Endothelial cell (in vitro differentiated cells): ENCODE measurements around the gene UBL4A. TPM values are rescaled to one million over a fixed set of nuclear protein-coding genes. Genes with fewer than 3 reads are reported as not detected.
A peak's percentile ranks its signal among the peaks of the same experiment; 100 is the strongest.

Experiments
- DNase-seq: peaks from one replicate; pipeline ENCODE4 v3.0.0; 2021; ENCODE audit warnings: low spot score
- H3K27ac Mint-ChIP-seq: one replicate; pipeline ENCODE4 v1.8.0; 2021; ENCODE audit warnings: mixed read lengths, inconsistent platforms; ENCODE audit not compliant: unreplicated experiment
- H3K27me3 Mint-ChIP-seq: one replicate; pipeline ENCODE4 v1.8.0; 2021; ENCODE audit warnings: mild to moderate bottlenecking, moderate library complexity, mixed read lengths, inconsistent platforms; ENCODE audit not compliant: unreplicated experiment
- H3K36me3 Mint-ChIP-seq: one replicate; pipeline ENCODE4 v1.8.0; 2021; ENCODE audit warnings: mild to moderate bottlenecking, low read depth, mixed read lengths, inconsistent platforms; ENCODE audit not compliant: unreplicated experiment
- H3K4me1 Mint-ChIP-seq: one replicate; pipeline ENCODE4 v1.8.0; 2021; ENCODE audit warnings: mild to moderate bottlenecking, mixed read lengths, inconsistent platforms; ENCODE audit not compliant: unreplicated experiment
- H3K4me3 Mint-ChIP-seq: one replicate; pipeline ENCODE4 v1.8.0; 2021; ENCODE audit warnings: mild to moderate bottlenecking, mixed read lengths, inconsistent platforms; ENCODE audit not compliant: unreplicated experiment
- H3K9me3 Mint-ChIP-seq: one replicate; pipeline ENCODE4 v1.8.0; 2021; ENCODE audit warnings: mixed read lengths, inconsistent platforms; ENCODE audit not compliant: unreplicated experiment
- total RNA-seq: library from RNA; stranded (reverse); fragmentation: NEBNext Ultra II Directional; extraction: Animal tissue kit (Norgen Biotek cat#: 25700); gene quantifications from one replicate; pipeline ENCODE4 v1.2.1, GENCODE V29; 2021; ENCODE audit not compliant: unreplicated experiment
- TF ChIP-seq, protein P1 (sequence below): fragments of 200-600 bp; sonication (generic); IDR thresholded peaks from one replicate; pipeline ENCODE4 v1.5.0; 2021; ENCODE audit warnings: antibody characterized with exemption; ENCODE audit not compliant: unreplicated experiment

The UBL4A gene
- total RNA-seq, 1 donor from 2014 or later = 16.8 TPM

DNA sequence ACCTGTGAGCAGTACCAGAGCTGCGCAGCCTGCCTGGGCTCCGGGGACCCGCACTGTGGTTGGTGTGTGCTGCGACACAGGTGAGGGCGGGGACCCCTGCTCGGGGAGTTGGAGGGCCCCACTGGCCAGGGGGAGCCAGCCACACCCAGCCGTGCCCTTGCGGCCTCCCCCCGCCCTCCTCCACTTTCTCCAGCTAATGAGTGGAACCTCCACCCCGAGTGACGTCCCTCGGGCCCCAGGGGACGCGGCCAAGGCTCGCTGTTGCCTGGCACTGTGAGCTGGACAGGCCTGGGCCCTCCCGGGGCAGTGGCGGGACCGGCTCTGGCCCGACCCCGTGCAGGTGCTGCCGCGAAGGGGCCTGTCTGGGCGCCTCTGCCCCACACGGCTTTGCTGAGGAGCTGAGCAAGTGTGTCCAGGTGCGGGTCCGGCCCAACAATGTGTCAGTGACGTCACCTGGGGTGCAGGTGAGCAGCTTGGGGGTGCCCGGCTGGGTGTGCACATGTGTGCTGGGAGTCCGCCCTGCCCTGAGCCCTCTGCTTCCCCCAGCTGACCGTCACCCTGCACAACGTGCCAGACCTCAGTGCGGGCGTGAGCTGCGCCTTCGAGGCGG lies 22.7 kb downstream of the UBL4A start:
- Mint-ChIP-seq H3K27me3 (no peaks in the 10 kb centered on the region), H3K36me3 (peaks cover 5% of the 10 kb centered on the region), H3K4me1 (no peaks in the 10 kb centered on the region), H3K4me3 (no peak overlapping the region), H3K9me3 (no peaks in the 10 kb centered on the region), H3K27ac (no peak overlapping the region)
- DNase-seq = no peak
- TF ChIP-seq, protein P1, sequence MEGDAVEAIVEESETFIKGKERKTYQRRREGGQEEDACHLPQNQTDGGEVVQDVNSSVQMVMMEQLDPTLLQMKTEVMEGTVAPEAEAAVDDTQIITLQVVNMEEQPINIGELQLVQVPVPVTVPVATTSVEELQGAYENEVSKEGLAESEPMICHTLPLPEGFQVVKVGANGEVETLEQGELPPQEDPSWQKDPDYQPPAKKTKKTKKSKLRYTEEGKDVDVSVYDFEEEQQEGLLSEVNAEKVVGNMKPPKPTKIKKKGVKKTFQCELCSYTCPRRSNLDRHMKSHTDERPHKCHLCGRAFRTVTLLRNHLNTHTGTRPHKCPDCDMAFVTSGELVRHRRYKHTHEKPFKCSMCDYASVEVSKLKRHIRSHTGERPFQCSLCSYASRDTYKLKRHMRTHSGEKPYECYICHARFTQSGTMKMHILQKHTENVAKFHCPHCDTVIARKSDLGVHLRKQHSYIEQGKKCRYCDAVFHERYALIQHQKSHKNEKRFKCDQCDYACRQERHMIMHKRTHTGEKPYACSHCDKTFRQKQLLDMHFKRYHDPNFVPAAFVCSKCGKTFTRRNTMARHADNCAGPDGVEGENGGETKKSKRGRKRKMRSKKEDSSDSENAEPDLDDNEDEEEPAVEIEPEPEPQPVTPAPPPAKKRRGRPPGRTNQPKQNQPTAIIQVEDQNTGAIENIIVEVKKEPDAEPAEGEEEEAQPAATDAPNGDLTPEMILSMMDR = no peak

- Mint-ChIP-seq H3K9me3 (no peaks in the 10 kb centered on the region), H3K4me1 (peaks cover 1% of the 10 kb centered on the region), H3K4me3 (no peak overlapping the region), H3K36me3 (peaks cover 6% of the 10 kb centered on the region), H3K27ac (no peak overlapping the region), H3K27me3 (peaks cover under 1% of the 10 kb centered on the region)
- DNase-seq = no peak
- TF ChIP-seq, protein P1 = no peak
These were observed 24.0 kb downstream of the UBL4A start for GRCh38 chrX:154462396-154462795.

GRCh38 chrX:154460326-154460725 lies 26.1 kb downstream of the UBL4A start:
- peaks cover 3% of the 10 kb centered on the region for H3K4me1 Mint-ChIP-seq

DNA sequence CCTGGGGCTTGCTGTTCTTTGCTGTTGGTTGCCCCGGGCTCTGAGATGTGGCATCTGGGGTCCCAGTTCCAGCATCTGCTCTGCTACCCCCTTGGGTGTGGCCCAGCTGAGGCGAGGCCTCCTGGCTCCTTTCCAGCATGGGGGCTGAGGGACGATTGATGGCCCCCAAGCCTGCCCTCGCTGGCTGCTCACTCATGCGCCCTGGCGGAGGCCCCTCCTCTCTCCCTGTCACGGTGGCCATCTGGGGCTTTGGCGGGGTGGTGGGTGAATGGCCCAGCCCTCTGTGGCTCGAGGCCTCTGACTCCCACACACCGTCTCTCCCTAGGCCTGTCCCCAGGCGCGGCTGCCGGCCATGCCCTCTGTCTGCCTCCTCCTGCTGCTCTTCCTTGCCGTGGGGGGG lies 26.6 kb downstream of the UBL4A start:
- Mint-ChIP-seq H3K4me1 (peaks cover 3% of the 10 kb centered on the region), H3K36me3 (peaks cover 9% of the 10 kb centered on the region), H3K9me3 (no peaks in the 10 kb centered on the region), H3K27me3 (peaks cover 2% of the 10 kb centered on the region), H3K4me3 (peak overlapping the region; percentile 31), H3K27ac (no peak overlapping the region)
- DNase-seq = no peak
- TF ChIP-seq, protein P1 = no peak

More at GRCh38 chrX:154460326-154460725, 26.1 kb downstream of the UBL4A start:
- TF ChIP-seq, protein P1 = no peak
- H3K4me3 Mint-ChIP-seq = no peak overlapping the region
- peaks cover 2% of the 10 kb centered on the region for H3K27me3 Mint-ChIP-seq
- peaks cover 9% of the 10 kb centered on the region for H3K36me3 Mint-ChIP-seq
- no peak for DNase-seq
- no peaks in the 10 kb centered on the region for H3K9me3 Mint-ChIP-seq
- H3K27ac Mint-ChIP-seq = no peak overlapping the region

DNA sequence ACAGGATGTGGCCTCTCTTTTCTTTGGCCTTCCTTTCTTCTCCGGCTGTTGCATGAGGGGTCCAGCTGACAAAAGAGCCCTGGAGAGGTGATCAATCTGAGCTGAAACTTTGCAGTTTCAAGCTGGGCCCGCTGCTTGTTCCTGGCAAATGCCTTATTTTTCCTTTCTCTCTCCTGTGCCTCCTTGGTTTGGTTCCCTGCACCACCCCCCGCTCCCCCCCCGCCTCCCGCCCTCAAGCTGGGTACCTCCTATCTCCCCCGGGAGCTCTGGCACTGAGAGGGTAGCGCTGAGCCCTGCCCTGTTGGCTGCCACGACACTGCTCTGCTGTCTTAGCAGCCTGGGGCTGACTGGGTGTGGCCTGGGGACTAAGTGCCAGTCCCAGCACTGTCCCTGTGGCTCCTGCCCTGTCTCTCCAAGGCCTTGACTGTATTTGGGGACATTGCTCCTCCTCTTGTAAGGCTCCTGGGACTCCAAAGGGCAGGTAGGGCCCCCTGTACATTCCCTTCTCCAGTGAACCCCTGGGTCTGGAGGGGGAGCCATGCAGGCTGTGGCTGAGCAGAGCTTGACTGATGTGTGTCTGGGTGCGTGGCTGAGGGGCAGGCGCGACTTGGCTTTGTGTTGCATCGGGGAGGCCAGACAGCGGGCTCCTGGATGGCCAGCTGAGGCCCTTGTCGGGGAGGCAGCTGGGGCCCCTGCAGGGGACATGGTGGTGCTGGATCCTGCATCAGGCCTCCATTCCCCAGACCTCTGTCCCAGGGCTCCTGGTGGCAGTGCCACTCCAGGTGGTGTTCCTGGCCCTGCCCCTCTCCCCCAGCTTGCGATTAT lies 27.2 kb downstream of the UBL4A start:
- peak overlapping the region; percentile 87 for H3K4me3 Mint-ChIP-seq
- no peak for DNase-seq
- peaks cover 9% of the 10 kb centered on the region for H3K36me3 Mint-ChIP-seq
- no peak overlapping the region for H3K27ac Mint-ChIP-seq
- H3K4me1 Mint-ChIP-seq = peaks cover 3% of the 10 kb centered on the region
- peaks cover 2% of the 10 kb centered on the region for H3K27me3 Mint-ChIP-seq
- TF ChIP-seq, protein P1 = no peak
- no peaks in the 10 kb centered on the region for H3K9me3 Mint-ChIP-seq
